CD4-positive, alpha-beta T cell treated with Interleukin-10 for 1 hour (primary cell): ENCODE results near the gene CIT.

Source experiments
- DNase-seq: peaks from one replicate; pipeline ENCODE4 v3.0.0-alpha.2; 2020

The CIT gene

DNA sequence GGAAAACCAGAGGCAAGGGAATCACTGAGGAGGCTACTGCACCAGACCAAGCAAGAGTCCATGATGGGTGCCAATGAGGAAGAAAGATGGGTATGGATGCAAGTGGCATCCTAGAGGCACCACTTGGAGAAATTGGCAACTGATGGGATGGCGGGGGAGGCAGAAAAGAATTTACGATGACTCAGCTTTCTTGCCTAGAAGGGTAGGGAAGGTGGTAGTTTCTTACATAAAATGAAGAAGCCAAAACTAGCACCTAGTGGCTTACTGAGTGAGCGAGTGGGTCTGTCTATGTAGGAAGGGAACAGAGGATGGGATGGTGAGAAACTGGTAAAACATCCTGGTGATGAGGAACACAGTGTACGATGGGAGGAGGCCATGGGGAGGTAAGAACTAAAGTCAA lies 80.8 kb downstream of the CIT start:
- no peak for DNase-seq

DNA sequence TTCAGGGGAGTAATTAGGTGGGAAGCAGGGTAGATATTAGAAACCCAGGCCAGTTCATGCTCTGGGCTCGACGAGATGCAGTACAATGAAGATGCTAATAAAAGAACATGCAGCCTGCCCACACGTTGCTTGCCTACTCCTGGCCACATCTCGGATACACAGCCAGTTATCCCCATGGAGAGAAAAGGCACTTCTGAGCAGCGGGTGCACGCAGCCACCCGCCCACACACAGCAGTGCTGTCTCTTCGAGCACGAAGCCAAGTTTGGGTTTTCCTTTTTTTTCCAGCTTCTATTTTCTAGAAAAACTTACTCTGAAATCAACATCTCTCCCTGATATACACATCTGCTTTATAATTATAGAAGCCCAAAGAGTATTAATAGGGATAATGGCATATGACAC lies 85.7 kb downstream of the CIT start:
- DNase-seq, result no peak

DNA sequence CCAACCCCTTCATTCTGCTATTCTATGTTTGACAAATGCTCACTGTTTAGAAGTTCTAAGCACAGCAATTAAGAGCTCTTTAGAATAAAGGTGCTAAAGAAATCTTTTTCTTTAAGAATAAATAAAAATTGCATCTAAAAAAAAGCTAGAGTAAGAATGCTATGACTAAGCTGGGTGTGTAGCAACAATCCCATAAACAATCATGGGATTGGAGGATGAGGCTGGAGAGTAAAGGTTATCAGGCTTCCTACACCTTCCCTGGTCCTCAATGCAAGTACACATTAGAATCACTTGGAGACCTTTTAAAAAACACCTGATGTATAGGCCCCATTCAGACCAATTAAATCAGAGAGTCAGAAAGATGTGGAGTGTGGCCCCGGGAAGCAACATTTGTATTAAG lies 88.3 kb downstream of the CIT start:
- DNase-seq, result no peak

- DNase-seq, result no peak
Measured at GRCh38 chr12:119786539-119786938, 90.6 kb downstream of the CIT start.

DNA sequence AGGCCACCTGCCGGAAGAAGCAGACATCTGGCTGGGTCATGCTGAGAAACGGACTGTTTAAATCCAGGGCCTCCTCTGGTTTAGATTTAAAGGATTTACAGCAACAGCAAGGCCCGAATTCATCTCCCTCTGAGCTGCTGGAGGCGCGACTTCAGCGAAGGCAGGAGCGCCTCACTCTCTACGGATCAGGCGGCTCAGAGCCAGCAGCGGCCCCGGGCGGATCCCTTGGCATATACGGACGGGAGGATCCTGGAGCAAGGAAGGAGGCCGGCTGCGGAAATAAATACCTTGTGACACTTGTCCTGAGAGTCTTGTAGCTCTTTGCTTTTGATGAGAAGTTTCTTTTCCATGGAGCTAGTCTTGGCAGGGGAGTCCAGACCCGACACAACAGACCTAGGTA lies 92.4 kb downstream of the CIT start:
- DNase-seq, result no peak

DNA sequence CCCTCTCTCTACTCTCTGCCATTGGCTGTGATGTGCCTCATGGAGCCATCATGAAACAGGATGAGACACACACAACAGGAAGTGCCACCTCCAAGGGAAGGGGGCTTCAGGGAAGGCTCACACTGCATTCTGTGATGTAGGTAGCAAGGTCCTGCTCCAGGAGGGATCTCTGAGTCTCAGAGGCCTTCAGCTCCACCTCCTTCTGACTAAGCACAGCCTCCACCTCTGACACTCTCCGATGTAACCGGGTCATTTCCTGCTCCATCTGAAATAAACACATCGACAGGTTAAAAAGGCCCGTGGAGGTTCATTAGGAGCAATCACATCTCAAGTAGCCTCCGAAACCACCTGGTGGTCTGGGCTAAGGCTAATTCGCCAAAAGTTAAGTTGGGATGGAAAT lies 93.3 kb downstream of the CIT start:
- peak; percentile 1 for DNase-seq

DNA sequence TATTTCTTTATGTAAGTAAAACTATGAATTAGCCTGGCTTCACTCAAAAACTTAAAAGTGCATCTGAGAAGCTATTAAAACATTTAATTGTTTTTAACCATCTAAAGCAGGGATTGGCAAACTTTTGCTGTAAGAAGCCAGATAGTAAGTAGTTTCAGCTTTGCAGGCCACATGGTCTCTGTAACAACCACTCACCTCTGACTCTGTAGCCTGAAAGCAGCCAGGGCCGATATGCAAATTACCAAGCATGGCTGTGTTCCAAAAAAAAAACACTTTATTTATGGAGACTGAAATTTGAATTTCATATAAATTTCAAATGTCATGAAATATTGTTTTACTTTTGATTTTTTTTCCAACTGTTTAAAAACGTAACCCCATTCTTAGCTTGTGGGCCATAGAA lies 95.3 kb downstream of the CIT start:
- no peak for DNase-seq

DNA sequence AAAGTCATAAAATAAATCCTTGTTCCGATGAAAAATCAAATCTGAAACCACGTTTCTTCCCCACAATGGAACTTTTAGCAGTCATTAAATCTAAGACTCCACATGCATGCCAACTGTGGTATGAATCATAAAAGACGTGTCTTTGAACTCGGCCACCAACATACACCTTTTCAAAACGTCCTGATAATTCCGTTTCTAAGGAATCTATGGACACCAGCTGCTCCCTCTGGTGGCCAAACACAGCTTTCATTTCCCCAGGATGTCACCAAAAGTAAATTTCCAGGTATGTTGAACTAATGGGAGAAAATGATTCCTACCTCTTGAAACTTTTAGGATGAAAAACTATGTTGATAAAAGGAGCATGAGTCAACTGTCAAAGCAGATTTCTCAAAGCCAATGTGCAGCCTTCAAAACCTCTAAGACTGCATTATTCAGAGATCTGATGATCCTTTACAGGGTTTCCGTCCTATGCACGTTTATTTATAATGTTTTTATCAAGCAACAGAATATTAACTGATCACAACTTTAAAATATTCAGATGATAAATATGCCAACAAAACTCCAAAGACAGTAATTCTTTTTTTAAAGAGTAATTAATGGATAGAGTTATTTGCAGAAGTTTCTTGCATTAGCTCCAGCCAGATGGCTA lies 96.2 kb downstream of the CIT start:
- peak; percentile 5 for DNase-seq

DNA sequence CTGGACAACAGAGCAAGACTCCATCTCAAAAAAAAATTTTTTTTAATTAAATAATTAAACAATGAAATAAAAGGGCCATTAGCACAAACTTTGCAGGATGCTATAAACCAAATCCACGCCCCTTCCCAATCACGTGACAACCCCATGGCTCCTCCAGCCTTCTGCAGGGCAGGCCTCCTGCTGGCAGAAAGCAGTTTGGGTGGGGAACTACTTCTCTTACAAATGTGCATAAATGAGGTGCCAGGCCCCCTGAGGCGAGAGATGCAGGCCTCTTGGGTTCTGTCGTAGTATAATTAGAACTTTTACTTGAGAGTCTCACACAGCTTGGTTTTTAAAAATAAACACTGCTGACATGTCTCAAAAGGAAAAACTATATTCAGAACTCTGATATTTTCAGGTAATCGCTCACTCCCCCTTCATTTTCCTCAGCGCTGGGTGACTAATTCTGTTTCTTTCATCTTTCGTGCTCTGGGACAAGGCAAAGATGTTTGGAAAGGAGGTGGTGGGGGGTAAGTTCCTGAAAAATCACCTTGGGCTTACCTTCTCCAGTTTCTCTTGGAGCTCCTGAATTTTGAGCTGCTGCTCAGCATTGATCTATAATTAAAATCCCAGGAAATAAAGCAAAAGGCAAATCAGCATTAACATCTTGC lies 101.7 kb downstream of the CIT start:
- DNase-seq, result no peak

DNA sequence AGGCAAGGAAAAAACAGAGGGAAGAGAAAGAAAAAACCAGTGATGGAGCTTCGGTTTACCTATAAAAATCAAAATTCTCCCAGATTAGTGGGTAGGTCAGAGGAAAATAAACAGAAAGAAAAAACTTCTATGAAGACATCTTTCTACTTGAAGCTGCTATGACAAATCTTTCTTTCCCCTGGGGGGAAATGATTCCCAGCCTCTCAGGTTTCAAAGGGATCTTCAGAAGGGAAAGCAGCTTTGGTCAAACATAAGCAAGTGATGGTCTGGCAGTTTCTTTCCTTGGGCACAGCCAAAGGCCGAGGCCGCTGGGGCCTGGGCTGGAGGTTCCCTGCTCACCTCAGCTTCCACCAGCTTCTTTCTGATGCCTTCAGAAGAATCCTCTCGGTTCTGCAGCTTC lies 104.7 kb downstream of the CIT start:
- no peak for DNase-seq

- no peak for DNase-seq
Measured at GRCh38 chr12:119770146-119770545, 107.0 kb downstream of the CIT start.

DNA sequence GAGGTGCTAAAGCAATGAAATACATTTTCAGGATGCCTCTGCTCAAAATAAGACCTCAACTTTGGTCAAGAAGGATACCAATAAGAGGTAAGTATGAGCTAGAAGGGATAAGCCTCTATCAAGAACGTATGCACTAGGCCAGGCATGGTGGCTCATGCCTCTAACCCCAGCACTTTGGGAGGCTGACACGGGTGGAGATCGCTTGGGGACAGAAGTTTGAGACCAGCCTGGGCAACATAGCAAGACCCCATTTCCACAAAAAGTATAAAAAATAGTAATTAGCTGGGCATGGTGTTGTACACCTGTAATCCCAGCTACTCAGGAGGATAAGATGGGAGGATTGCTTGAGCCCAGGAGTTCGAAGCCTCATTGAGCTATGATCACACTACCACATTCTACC lies 114.5 kb downstream of the CIT start:
- no peak for DNase-seq

DNA sequence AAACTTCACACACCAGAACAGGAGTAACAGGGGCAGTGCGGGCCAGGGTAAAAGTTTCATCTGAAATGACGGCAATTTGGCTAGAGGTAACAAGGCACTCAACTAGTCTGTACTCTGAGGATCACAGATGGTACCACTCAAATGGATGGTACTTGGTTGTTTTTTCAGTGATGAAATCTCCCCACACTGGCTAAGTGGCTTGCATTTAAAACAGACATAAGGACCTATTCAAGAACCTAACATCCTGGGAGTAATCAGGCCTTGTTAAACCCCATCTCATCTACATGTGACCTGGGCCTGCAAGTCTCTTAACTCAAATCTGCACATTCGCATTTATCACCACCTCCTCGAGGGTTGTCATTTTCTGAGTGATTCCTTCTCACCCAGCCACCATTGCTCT lies 118.4 kb downstream of the CIT start:
- DNase-seq, result no peak

- DNase-seq, result no peak
Measured at GRCh38 chr12:119758234-119758633, 118.9 kb downstream of the CIT start.

DNA sequence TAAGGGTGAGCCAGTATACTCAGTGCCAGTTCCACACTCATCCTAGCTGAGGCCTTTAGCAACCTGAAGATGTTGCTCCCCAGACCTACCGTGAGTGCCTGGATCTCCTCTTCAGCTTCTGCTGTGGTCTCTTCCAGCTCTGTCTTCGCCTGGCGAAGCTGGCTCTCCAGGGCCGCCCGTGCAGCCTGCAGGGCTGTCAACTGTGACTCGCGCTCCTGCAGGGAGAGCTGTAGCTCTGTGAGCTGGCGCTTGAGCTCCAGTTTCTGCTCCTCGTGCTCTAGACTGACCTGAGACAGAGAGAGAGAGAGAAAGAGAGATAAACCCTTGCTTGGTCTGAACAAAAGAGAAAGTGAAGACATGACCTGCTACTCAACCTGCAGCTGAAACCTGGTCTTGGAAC lies 125.2 kb downstream of the CIT start:
- DNase-seq, result no peak

- DNase-seq, result no peak
Measured at GRCh38 chr12:119749666-119750065, 127.5 kb downstream of the CIT start.

- DNase-seq, result no peak
Measured at GRCh38 chr12:119748497-119748896, 128.6 kb downstream of the CIT start.

DNA sequence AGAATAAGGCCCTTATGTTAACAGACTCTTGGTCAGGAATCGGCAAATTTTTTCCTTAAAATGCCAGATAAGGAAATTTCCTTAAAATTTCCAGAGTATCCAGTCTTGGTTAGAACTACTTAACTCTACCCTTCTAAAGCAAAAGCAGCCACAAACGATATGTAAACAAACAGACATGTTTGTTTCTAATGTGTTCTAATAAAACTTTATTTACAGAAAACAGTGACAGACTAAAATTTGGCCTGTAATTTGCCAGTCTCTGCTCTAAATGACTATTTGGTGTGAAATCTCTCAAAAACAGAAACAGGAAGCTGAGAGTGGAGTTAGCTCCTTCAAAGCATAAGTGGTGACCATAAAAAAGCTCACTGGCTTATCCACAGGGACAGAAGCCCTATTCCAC lies 131.0 kb downstream of the CIT start:
- DNase-seq, result no peak

- no peak for DNase-seq
Measured at GRCh38 chr12:119744900-119745606, 132.1 kb downstream of the CIT start.

GRCh38 chr12:119742700-119743099 lies 134.4 kb downstream of the CIT start:
- no peak for DNase-seq

- no peak for DNase-seq
Measured at GRCh38 chr12:119740830-119741229, 136.3 kb downstream of the CIT start.

DNA sequence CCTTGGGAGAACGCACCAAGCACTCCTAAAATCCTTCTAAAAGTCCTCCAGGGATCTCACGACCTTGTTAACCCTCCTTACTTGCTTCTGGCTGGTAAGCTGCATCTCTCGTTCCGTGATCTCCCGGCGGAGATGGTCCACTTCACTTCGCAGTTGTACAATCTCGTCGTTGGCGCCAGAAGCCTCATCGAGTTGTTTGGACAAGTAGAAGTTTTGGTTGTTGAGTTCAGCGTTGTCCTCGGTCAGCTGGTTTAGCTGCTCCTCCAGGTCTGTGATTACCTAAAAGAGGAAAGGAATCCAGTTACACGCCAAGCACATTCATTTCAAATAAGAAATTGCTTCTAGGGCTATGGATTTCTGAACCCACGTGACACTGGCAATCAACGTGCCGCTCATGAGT lies 142.0 kb downstream of the CIT start:
- no peak for DNase-seq

DNA sequence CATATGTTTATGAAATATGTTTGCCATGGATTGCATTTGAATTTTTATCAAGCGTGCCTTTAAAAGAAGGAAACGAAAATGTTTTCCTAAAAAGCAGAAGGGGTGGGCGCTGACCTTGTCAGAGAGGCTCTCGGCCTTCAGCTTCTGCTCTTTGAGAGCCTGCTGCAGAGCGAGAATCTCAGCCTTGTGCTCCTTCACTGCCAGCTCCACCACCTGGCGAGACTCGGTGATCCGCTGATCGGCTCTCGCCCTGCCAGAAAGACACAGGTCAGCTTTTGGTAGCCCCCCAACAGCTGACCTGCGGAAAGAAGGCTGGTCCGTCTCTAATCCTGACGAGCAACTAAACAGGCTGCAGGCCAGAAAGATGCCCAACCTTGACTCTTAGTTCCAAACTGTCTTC lies 146.7 kb downstream of the CIT start:
- no peak for DNase-seq

DNA sequence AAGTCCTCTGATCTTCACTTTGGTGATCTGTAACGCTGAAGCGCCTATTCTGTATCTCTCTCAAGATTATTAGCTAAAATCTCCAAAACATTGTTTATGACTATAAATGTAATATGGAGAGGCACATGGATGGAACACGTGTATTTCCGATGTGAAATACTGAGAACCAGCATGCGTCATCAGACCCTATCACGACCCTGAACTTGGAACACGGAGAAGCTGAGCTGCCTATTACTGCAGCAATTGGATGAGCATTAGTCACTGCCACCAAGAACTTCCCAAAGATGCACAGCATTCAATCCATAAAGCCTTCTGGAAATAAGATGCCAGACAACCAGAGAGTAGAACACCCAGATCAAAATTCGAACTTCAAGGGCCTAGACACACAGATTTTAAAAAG lies 147.2 kb downstream of the CIT start:
- no peak for DNase-seq

GRCh38 chr12:119728444-119728745 lies 148.7 kb downstream of the CIT start:
- DNase-seq, result no peak
